ENCODE data around the gene SYNE1. TPM values are rescaled to one million over a fixed set of nuclear protein-coding genes. Genes with fewer than 3 reads are reported as not detected.

SYNE1 gene
- total and polyA plus RNA-seq, 11 donors, result 25.0 to 178 (median 112) TPM

- no peak overlapping the region for H3K4me3 ChIP-seq
- no peaks in the 10 kb centered on the region for H3K9me3 ChIP-seq
- peak in 11 of 12 donors; percentile 20 to 53 (median 44) for TF ChIP-seq CTCF (IDR thresholded peaks at IDR 0.05)
- no peak for TF ChIP-seq POLR2A (IDR thresholded peaks at IDR 0.05)
- ATAC-seq (no peak), DNase-seq (no peak)
- no peaks in the 10 kb centered on the region for H3K27me3 ChIP-seq
- H3K27ac ChIP-seq, result no peak overlapping the region
- H3K4me1 ChIP-seq, result no peaks in the 10 kb centered on the region
- H3K36me3 ChIP-seq, result peaks cover 0 to 100% (median 95%) of the 10 kb centered on the region in 9 donors
- 86 to 88% (median 87%) methylated on average over 18 of the region's 18 CpGs for WGBS, 4 donors
- intact Hi-C loops (cut with DNase I), result loop anchor here in 4 of 10 donors (5.0 to 10.0 kb wide), 3 partner anchors 41 to 129 kb away; no protein-coding TSS in a partner anchor
These were observed 430.9 kb downstream of the SYNE1 start for GRCh38 chr6:152206072-152206818.

GRCh38 chr6:152204591-152204990, 432.6 kb downstream of the SYNE1 start:
- intact Hi-C loops (cut with DNase I), result loop anchor here in 3 of 10 donors (10.0 kb wide), 2 partner anchors 60 to 130 kb away; no protein-coding TSS in a partner anchor
- H3K4me3 ChIP-seq, result no peak overlapping the region
- peaks cover 0 to 100% (median 97%) of the 10 kb centered on the region in 9 donors for H3K36me3 ChIP-seq
- H3K4me1 ChIP-seq, result peaks cover 0 to 2% (median 0%) of the 10 kb centered on the region in 12 donors
- no peak for TF ChIP-seq CTCF (IDR thresholded peaks at IDR 0.05)
- TF ChIP-seq POLR2A (IDR thresholded peaks at IDR 0.05), result no peak
- no peaks in the 10 kb centered on the region for H3K27me3 ChIP-seq
- DNase-seq, result no peak
- no peak for ATAC-seq
- H3K9me3 ChIP-seq, result no peaks in the 10 kb centered on the region
- whole genome bisulfite sequencing, 4 donors, result 75 to 85% (median 81%) methylated on average over 2 of the region's 2 CpGs
- H3K27ac ChIP-seq, result no peak overlapping the region

- TF ChIP-seq POLR2A (IDR thresholded peaks at IDR 0.05) (no peak), CTCF (IDR thresholded peaks at IDR 0.05) (no peak)
- H3K36me3 ChIP-seq, result peaks cover 0 to 100% (median 90%) of the 10 kb centered on the region in 9 donors
- intact Hi-C loops (cut with DNase I), result loop anchor here in 3 of 10 donors (10.0 kb wide), 2 partner anchors 64 to 134 kb away; no protein-coding TSS in a partner anchor
- H3K9me3 ChIP-seq, result no peaks in the 10 kb centered on the region
- DNase-seq (no peak), ATAC-seq (no peak)
- H3K4me3 ChIP-seq, result no peak overlapping the region
- peaks cover 0 to 7% (median 0%) of the 10 kb centered on the region in 12 donors for H3K4me1 ChIP-seq
- no peak overlapping the region for H3K27ac ChIP-seq
- 57 to 84% (median 74%) methylated on average over 3 of the region's 3 CpGs for WGBS, 4 donors
- H3K27me3 ChIP-seq, result no peaks in the 10 kb centered on the region
These were observed 436.0 kb downstream of the SYNE1 start for GRCh38 chr6:152201120-152201519.

DNA sequence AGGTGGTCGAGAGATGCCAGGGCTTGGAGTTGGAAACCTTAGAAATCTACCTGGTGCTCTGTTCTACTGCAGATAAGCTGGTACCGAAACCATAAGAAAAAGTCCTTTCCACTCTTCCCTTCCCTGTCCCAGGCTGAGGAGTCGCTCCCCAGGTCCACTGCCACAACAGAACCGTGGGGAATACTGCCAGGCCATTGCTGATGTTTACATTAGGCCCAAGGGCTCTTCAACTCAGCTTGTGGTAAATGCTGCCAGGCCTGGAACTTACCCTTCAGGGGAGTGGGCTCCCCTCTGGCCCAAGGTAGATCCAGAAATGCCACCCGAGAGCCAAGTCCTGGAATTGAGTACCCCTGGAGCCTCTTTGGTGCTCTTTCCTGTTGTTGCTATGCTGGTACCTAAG, 441.3 kb downstream of the SYNE1 start:
- WGBS, 4 donors, result 81 to 100% (median 88%) methylated on average over 3 to 5 of the region's 5 CpGs
- no peak for ATAC-seq

More for the DNA sequence above, 441.3 kb downstream of the SYNE1 start:
- no peak for TF ChIP-seq POLR2A (IDR thresholded peaks at IDR 0.05)
- TF ChIP-seq CTCF (IDR thresholded peaks at IDR 0.05), result no peak
- intact Hi-C loops (cut with DNase I), result loop anchor here in 1 of 10 donors (2.0 kb wide), 1 partner anchor 15 kb away; no protein-coding TSS in a partner anchor
- H3K4me3 ChIP-seq, result no peak overlapping the region
- peaks cover 0 to 4% (median 0%) of the 10 kb centered on the region in 12 donors for H3K9me3 ChIP-seq
- no peak overlapping the region for H3K27ac ChIP-seq
- DNase-seq, result no peak
- H3K36me3 ChIP-seq, result peaks cover 0 to 99% (median 62%) of the 10 kb centered on the region in 9 donors
- no peaks in the 10 kb centered on the region for H3K27me3 ChIP-seq
- peaks cover 0 to 7% (median 0%) of the 10 kb centered on the region in 12 donors for H3K4me1 ChIP-seq

Data from heart left ventricle (tissue), 16 donors.